ENCODE measurements around the gene SENP2.
"Not testable (repeated sequence)": the region's sequence is repeated elsewhere in the genome, so short reads cannot be mapped to it uniquely, and the experiment has no call there.

Gene SENP2

DNA sequence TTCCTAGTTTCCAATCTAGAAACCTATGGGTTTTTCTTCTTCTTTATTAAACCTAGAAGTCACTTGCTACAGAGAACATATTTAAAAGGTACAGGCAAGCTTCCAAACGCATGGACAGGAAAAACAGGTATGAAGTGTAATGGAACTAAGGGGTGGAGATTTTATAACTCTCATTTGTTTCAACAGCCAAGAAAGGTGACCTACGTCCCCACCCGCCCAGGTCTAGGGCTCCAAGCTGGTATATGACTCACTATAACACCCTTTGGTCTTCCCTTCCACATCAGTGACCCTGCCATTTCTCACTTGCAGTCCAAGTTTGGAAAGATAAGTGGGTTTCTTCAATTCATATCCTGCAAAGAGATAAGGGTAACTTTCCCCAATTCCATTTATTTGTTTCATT lies 27.7 kb upstream of the SENP2 start:
- H3K27ac ChIP-seq (ENCODE audit: insufficient read depth, low read depth, low read length, poor library complexity, severe bottlenecking): no peak overlapping the region
- 70 to 85% methylated on average over 3 of the region's 3 CpGs for WGBS, 2 experiments

DNA sequence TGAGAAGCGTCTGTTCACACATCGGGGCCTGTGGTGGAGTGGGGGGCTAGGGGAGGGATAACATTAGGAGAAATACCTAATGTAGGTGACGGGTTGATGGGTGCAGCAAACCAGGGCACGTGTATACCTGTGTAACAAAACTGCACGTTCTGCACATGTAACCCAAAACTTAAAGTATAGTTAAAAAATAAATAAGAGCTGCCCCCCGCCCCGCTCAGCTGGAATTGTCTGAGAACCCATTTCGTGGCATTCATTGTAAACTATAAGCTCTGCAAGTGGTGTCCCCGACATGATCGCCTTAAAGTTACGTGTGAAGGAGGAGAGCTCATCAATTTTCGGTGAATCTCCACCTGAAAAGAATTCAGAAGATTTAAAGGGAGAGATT lies 26.4 kb upstream of the SENP2 start:
- H3K4me1 ChIP-seq (ENCODE audit: control insufficient read depth, insufficient read depth, low read length): peaks cover 5% of the 10 kb centered on the region
- H3K9me3 ChIP-seq (ENCODE audit: control insufficient read depth, low read length): no peaks in the 10 kb centered on the region
- no peak overlapping the region for H3K4me3 ChIP-seq (ENCODE audit: insufficient read depth, low read depth, low read length)
- H3K36me3 ChIP-seq (ENCODE audit: control insufficient read depth, insufficient read depth, low read length): no peaks in the 10 kb centered on the region
- 92 to 93% methylated on average over 12 of the region's 12 CpGs for WGBS, 2 experiments
- H3K27ac ChIP-seq (ENCODE audit: insufficient read depth, low read depth, low read length, poor library complexity, severe bottlenecking): no peak overlapping the region
- H3K27me3 ChIP-seq (ENCODE audit: control insufficient read depth, insufficient read depth, low read length, poor library complexity, severe bottlenecking): peaks cover 4% of the 10 kb centered on the region

More for the DNA sequence above, 27.7 kb upstream of the SENP2 start:
- H3K27me3 ChIP-seq (ENCODE audit: control insufficient read depth, insufficient read depth, low read length, poor library complexity, severe bottlenecking): peaks cover 4% of the 10 kb centered on the region
- no peak overlapping the region for H3K4me3 ChIP-seq (ENCODE audit: insufficient read depth, low read depth, low read length)
- peaks cover 5% of the 10 kb centered on the region for H3K4me1 ChIP-seq (ENCODE audit: control insufficient read depth, insufficient read depth, low read length)
- H3K36me3 ChIP-seq (ENCODE audit: control insufficient read depth, insufficient read depth, low read length): no peaks in the 10 kb centered on the region
- H3K9me3 ChIP-seq (ENCODE audit: control insufficient read depth, low read length): no peaks in the 10 kb centered on the region

DNA sequence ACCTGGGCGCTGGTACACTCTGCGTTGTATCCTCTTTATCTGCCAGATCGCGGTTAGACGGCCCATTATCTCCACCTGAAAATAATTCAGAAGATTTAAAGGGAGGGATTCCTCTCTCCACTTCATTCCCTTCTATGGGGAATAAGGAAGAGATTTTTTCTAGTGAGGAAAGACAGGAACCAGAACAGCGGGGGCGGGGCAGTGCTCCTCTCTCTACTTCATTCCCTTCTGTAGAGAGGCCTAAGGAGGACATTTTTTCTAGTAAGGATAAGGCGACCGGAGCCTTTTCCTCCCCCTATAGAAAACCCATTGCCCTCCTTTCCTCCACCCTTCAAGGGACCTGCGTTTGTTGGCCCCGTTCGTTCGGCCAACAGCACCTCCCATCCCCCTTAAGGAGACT lies 25.4 kb upstream of the SENP2 start:
- 91 to 93% methylated on average over 12 to 13 of the region's 13 CpGs for WGBS, 2 experiments
- Histone ChIP-seq H3K4me1 (ENCODE audit: control insufficient read depth, insufficient read depth, low read length) (peaks cover 5% of the 10 kb centered on the region), H3K36me3 (ENCODE audit: control insufficient read depth, insufficient read depth, low read length) (no peaks in the 10 kb centered on the region), H3K27ac (ENCODE audit: insufficient read depth, low read depth, low read length, poor library complexity, severe bottlenecking) (no peak overlapping the region), H3K9me3 (ENCODE audit: control insufficient read depth, low read length) (no peaks in the 10 kb centered on the region), H3K4me3 (ENCODE audit: insufficient read depth, low read depth, low read length) (no peak overlapping the region), H3K27me3 (ENCODE audit: control insufficient read depth, insufficient read depth, low read length, poor library complexity, severe bottlenecking) (peaks cover 4% of the 10 kb centered on the region)

DNA sequence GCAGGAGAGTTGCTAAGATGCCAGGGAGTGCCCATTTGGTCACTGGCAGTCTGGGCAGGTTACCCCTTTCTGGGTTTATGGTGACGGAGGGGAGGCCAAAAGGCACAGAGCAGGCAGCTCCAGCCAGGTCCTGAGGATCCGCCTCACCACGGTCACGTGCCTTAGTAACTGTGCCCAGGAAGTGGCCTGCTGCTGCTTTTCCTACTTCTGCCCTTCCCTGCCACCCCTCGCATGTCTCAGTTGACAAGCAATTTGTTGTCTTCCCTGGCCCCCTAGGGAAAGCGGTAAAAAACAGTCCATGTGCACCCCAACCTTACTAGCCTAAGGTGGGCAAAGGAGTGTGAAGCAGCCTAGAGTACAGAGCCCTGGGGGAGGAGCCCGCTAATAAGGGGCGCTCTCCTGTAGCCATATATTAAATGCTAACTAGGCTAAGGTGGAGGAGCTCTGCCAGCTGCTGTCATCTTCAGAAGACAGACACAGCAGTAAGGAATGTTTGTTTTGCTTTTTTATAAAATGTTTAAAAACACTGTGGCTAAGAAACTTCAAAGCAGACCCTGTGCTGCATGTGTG lies 24.6 kb upstream of the SENP2 start:
- H3K4me3 ChIP-seq (ENCODE audit: insufficient read depth, low read depth, low read length): no peak overlapping the region
- WGBS, 2 experiments: 91 to 92% methylated on average over 8 of the region's 8 CpGs

DNA sequence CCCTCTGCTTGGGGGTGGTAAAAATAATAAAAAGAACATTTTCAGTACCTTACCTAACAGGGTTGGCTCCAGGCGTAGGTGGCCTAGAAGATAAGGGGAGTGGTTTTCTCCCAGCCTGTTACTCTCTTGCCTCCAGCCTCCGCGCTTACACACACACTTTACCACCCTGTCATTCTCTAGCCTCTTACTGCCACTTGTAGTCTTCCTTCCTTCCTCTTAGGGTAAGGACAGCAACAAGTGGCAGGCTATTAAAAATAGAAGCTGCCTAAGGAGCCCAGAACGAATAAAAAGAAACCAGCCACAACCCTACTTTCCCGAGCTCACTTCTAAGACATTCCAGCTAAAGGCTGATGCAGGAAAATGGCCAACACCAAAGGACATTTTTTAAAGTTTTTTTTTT lies 24.1 kb upstream of the SENP2 start:
- 69 to 74% methylated on average over 5 of the region's 5 CpGs for WGBS, 2 experiments
- Histone ChIP-seq H3K27ac (ENCODE audit: insufficient read depth, low read depth, low read length, poor library complexity, severe bottlenecking) (no peak overlapping the region), H3K4me3 (ENCODE audit: insufficient read depth, low read depth, low read length) (no peak overlapping the region), H3K9me3 (ENCODE audit: control insufficient read depth, low read length) (no peaks in the 10 kb centered on the region), H3K27me3 (ENCODE audit: control insufficient read depth, insufficient read depth, low read length, poor library complexity, severe bottlenecking) (peaks cover 4% of the 10 kb centered on the region), H3K4me1 (ENCODE audit: control insufficient read depth, insufficient read depth, low read length) (peaks cover 5% of the 10 kb centered on the region), H3K36me3 (ENCODE audit: control insufficient read depth, insufficient read depth, low read length) (no peaks in the 10 kb centered on the region)

More for the DNA sequence above, 24.6 kb upstream of the SENP2 start:
- Histone ChIP-seq H3K27me3 (ENCODE audit: control insufficient read depth, insufficient read depth, low read length, poor library complexity, severe bottlenecking) (peaks cover 4% of the 10 kb centered on the region), H3K9me3 (ENCODE audit: control insufficient read depth, low read length) (no peaks in the 10 kb centered on the region), H3K27ac (ENCODE audit: insufficient read depth, low read depth, low read length, poor library complexity, severe bottlenecking) (no peak overlapping the region), H3K36me3 (ENCODE audit: control insufficient read depth, insufficient read depth, low read length) (no peaks in the 10 kb centered on the region), H3K4me1 (ENCODE audit: control insufficient read depth, insufficient read depth, low read length) (peaks cover 5% of the 10 kb centered on the region)

DNA sequence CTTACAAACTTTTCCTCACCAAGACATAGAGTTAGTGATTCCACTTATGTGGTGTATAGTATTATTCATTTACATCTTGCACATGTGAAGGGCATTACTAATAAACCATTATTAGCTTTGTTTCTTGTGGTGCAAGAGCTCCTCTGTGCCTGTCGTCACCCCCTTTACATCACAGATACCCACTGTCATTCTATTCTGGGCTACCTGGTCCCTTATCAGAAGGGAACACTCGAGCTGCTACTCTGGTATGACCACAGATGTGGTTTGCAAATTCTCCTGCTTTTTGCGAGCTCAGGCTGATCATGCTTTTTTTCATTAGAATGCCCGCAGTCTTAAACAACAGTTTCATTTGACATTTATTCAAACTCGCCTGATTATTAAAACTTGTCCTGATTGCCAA lies 13.9 kb upstream of the SENP2 start:
- H3K36me3 ChIP-seq (ENCODE audit: control insufficient read depth, insufficient read depth, low read length): no peaks in the 10 kb centered on the region
- H3K4me3 ChIP-seq (ENCODE audit: insufficient read depth, low read depth, low read length): no peak overlapping the region
- H3K4me1 ChIP-seq (ENCODE audit: control insufficient read depth, insufficient read depth, low read length): no peaks in the 10 kb centered on the region
- no peak overlapping the region for H3K27ac ChIP-seq (ENCODE audit: insufficient read depth, low read depth, low read length, poor library complexity, severe bottlenecking)
- no peaks in the 10 kb centered on the region for H3K27me3 ChIP-seq (ENCODE audit: control insufficient read depth, insufficient read depth, low read length, poor library complexity, severe bottlenecking)
- WGBS, 2 experiments: 90 to 91% methylated on average over 5 of the region's 5 CpGs
- H3K9me3 ChIP-seq (ENCODE audit: control insufficient read depth, low read length): peaks cover 3% of the 10 kb centered on the region

DNA sequence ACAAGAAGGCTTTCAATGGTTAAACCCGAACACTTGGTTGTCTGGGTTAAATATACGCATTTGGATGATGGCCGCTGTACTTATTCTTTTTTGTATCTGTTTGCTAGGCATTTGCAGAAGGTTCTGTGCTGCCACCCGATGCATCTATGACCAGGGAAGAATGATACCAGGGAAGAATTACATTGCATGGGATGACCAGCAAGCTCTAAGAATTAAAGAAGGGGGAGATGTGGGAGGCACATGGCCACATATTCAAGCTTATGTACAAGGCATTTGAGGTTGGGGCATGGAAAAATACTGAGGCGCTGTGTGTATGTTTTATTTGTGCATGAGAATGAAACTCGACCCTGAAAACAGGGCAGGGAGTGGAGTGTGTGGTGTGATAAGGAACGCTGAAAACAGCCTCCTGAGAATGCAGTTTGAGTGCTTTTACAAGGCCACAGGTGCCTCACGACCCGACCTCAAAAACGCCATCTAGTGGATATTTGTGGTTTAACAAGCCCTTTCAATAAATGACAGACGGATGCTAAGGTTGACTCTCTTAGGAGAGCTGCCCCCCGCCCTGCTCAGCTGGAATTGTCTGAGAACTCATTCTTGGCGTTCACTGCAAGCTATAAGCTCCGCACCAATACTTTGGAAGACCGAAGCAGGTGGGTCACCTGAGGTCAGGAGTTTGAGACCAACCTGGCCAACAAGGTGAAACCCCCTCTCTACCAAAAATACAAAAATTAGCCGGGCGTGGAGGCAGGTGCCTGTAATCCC lies 10.8 kb upstream of the SENP2 start:
- not testable (repeated sequence) for H3K4me1 ChIP-seq (ENCODE audit: control insufficient read depth, insufficient read depth, low read length); H3K27me3 ChIP-seq (ENCODE audit: control insufficient read depth, insufficient read depth, low read length, poor library complexity, severe bottlenecking); H3K27ac ChIP-seq (ENCODE audit: insufficient read depth, low read depth, low read length, poor library complexity, severe bottlenecking); H3K36me3 ChIP-seq (ENCODE audit: control insufficient read depth, insufficient read depth, low read length); H3K4me3 ChIP-seq (ENCODE audit: insufficient read depth, low read depth, low read length); H3K9me3 ChIP-seq (ENCODE audit: control insufficient read depth, low read length)
- WGBS, 2 experiments: 35% methylated on average over 17 of the region's 17 CpGs

DNA sequence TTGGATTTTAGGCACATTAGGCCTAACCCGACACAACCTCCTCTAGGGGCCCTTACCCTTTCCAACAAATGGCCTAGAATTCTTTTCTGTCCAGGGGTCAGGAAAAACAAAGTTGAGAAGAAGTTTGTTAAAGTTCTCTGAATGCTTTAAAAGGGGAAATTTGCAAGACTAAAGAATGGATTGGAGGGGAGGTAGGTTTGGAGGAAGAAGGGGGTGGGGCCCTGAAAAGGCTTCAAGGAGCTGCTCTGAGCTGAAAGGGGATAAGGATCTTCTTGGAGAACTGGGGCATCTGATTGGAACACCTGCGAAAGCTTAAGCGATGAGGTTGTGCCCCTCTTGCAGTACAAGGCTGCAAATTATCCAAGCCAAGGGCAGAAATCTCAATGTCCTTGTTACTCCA lies 3.9 kb upstream of the SENP2 start:
- peak overlapping the region; percentile 11 for H3K27ac ChIP-seq (ENCODE audit: insufficient read depth, low read depth, low read length, poor library complexity, severe bottlenecking)
- 1 to 17% methylated on average over 3 of the region's 3 CpGs for WGBS, 2 experiments
- no peaks in the 10 kb centered on the region for H3K9me3 ChIP-seq (ENCODE audit: control insufficient read depth, low read length)
- H3K36me3 ChIP-seq (ENCODE audit: control insufficient read depth, insufficient read depth, low read length): no peaks in the 10 kb centered on the region
- peaks cover 4% of the 10 kb centered on the region for H3K4me1 ChIP-seq (ENCODE audit: control insufficient read depth, insufficient read depth, low read length)
- no peak overlapping the region for H3K4me3 ChIP-seq (ENCODE audit: insufficient read depth, low read depth, low read length)
- H3K27me3 ChIP-seq (ENCODE audit: control insufficient read depth, insufficient read depth, low read length, poor library complexity, severe bottlenecking): no peaks in the 10 kb centered on the region

DNA sequence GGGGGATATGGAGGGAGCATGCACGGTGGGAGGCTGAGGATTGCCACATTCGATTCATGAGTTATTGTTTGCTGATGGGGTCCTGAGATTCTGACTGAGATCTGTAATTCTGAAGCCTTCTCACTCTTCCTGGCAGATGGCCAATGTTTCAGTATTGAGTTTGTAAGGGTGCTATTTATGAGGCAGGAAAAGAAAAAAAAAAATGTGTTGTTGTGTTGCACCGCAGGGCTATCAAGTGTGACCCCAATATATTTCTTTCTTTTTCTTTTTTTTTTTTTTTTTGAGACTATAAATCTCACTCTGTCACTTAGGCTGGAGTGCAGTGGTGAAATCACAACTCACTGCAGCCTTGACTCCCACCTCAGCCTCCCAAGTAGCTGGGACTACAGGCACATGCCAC lies 3.2 kb upstream of the SENP2 start:
- peak overlapping the region; percentile 11 for H3K27ac ChIP-seq (ENCODE audit: insufficient read depth, low read depth, low read length, poor library complexity, severe bottlenecking)

DNA sequence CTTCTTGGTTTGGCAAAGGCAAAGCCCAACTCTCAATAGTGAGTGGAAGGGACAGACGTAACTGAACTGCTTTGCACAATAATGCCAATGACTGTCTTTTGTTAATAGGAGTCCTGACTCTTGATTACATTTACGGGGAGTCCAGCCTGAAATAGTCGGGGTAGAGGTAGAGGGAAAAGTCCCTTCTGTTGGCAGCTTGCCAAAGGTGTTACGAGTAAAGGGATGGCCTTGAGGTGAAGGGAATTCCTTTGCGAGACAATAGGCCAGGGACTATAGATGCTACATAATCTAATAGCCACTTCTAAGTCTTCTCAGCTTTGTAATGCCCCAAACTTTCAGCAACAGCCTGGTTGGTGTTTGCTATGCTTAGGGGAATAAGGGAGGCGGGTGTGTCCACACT lies 2.2 kb upstream of the SENP2 start:
- WGBS, 2 experiments: 56 to 57% methylated on average over 6 of the region's 6 CpGs

More for the DNA sequence above, 3.2 kb upstream of the SENP2 start:
- no peak overlapping the region for H3K4me3 ChIP-seq (ENCODE audit: insufficient read depth, low read depth, low read length)
- peaks cover 4% of the 10 kb centered on the region for H3K4me1 ChIP-seq (ENCODE audit: control insufficient read depth, insufficient read depth, low read length)
- H3K36me3 ChIP-seq (ENCODE audit: control insufficient read depth, insufficient read depth, low read length): no peaks in the 10 kb centered on the region
- no peaks in the 10 kb centered on the region for H3K9me3 ChIP-seq (ENCODE audit: control insufficient read depth, low read length)
- 12 to 31% methylated on average over 2 to 3 of the region's 3 CpGs for WGBS, 2 experiments
- no peaks in the 10 kb centered on the region for H3K27me3 ChIP-seq (ENCODE audit: control insufficient read depth, insufficient read depth, low read length, poor library complexity, severe bottlenecking)

More for the DNA sequence above, 2.2 kb upstream of the SENP2 start:
- H3K9me3 ChIP-seq (ENCODE audit: control insufficient read depth, low read length): no peaks in the 10 kb centered on the region
- no peaks in the 10 kb centered on the region for H3K36me3 ChIP-seq (ENCODE audit: control insufficient read depth, insufficient read depth, low read length)
- H3K4me3 ChIP-seq (ENCODE audit: insufficient read depth, low read depth, low read length): no peak overlapping the region
- H3K4me1 ChIP-seq (ENCODE audit: control insufficient read depth, insufficient read depth, low read length): peaks cover 4% of the 10 kb centered on the region
- H3K27me3 ChIP-seq (ENCODE audit: control insufficient read depth, insufficient read depth, low read length, poor library complexity, severe bottlenecking): no peaks in the 10 kb centered on the region
- H3K27ac ChIP-seq (ENCODE audit: insufficient read depth, low read depth, low read length, poor library complexity, severe bottlenecking): no peak overlapping the region
